Kidney epithelial cell (primary cell): ENCODE results near the gene KCNT2. TPM values are rescaled to one million over a fixed set of nuclear protein-coding genes. Genes with fewer than 3 reads are reported as not detected.
A peak's percentile ranks its signal among the peaks of the same experiment; 100 is the strongest.

Experiments
- DNase-seq: peaks from one replicate; pipeline ENCODE4 v3.0.0-alpha.2; 2010; ENCODE audit warnings: low read depth
- H3K27me3 ChIP-seq: 2 replicates; pipeline ENCODE4 v1.6.0; 2011; ENCODE audit warnings: low read length; ENCODE audit not compliant: control insufficient read depth, insufficient read depth
- H3K36me3 ChIP-seq: 2 replicates; pipeline ENCODE4 v1.5.1; 2011; ENCODE audit warnings: low read length; ENCODE audit not compliant: control insufficient read depth, insufficient read depth
- H3K4me3 ChIP-seq: 2 replicates; pipeline ENCODE4 v1.5.1; 2011; ENCODE audit warnings: low read depth, mild to moderate bottlenecking, control low read depth, low read length
- CTCF ChIP-seq: IDR thresholded peaks from 2 replicates; pipeline ENCODE4 v1.5.1; 2011; ENCODE audit warnings: mild to moderate bottlenecking, moderate library complexity, low read length, control low read depth, inconsistent platforms; ENCODE audit not compliant: insufficient read depth, poor library complexity, severe bottlenecking
- total RNA-seq: library from RNA; depleted of rRNA; stranded (reverse); fragments of >200 nt; gene quantifications from 2 replicates; pipeline ENCODE4 v1.2.3, GENCODE V29; 2015

KCNT2 gene
- total RNA-seq, 1 donor from 2014 or later: 1.8 TPM

- H3K36me3 ChIP-seq: no peaks in the 10 kb centered on the region
- H3K27me3 ChIP-seq: no peaks in the 10 kb centered on the region
- no peak for TF ChIP-seq CTCF
- DNase-seq: no peak
- no peak overlapping the region for H3K4me3 ChIP-seq
Observed at GRCh38 chr1:196380316-196380715, 227.9 kb downstream of the KCNT2 start.

- H3K27me3 ChIP-seq: no peaks in the 10 kb centered on the region
- no peak for TF ChIP-seq CTCF
- no peaks in the 10 kb centered on the region for H3K36me3 ChIP-seq
- no peak overlapping the region for H3K4me3 ChIP-seq
- DNase-seq: no peak
Observed at GRCh38 chr1:196377811-196378210, 230.4 kb downstream of the KCNT2 start.

- no peak for DNase-seq
- TF ChIP-seq CTCF: no peak
- no peaks in the 10 kb centered on the region for H3K27me3 ChIP-seq
- no peaks in the 10 kb centered on the region for H3K36me3 ChIP-seq
- no peak overlapping the region for H3K4me3 ChIP-seq
Observed at GRCh38 chr1:196376630-196377328, 231.5 kb downstream of the KCNT2 start.

- H3K27me3 ChIP-seq: no peaks in the 10 kb centered on the region
- no peaks in the 10 kb centered on the region for H3K36me3 ChIP-seq
- no peak for DNase-seq
- no peak for TF ChIP-seq CTCF
- no peak overlapping the region for H3K4me3 ChIP-seq
Observed at GRCh38 chr1:196373798-196374197, 234.4 kb downstream of the KCNT2 start.

GRCh38 chr1:196372896-196373536 is 235.2 kb downstream of the KCNT2 start:
- Histone ChIP-seq H3K27me3 (no peaks in the 10 kb centered on the region), H3K36me3 (no peaks in the 10 kb centered on the region), H3K4me3 (no peak overlapping the region)
- no peak for DNase-seq
- peak; percentile 34 for TF ChIP-seq CTCF
